HUES6 (cell line): ENCODE results near the gene COL27A1.

Experiments used
- H3K27ac ChIP-seq: 2 replicates; pipeline ENCODE4 v1.7.0; 2013; ENCODE audit warnings: low read depth, mild to moderate bottlenecking, low read length, inconsistent platforms
- H3K27me3 ChIP-seq: 2 replicates; pipeline ENCODE4 v1.6.1; 2013; ENCODE audit warnings: low read length; ENCODE audit not compliant: control insufficient read depth, insufficient read depth
- H3K36me3 ChIP-seq: 2 replicates; pipeline ENCODE4 v1.6.1; 2013; ENCODE audit warnings: low read length; ENCODE audit not compliant: control insufficient read depth, insufficient read depth
- H3K4me1 ChIP-seq: 2 replicates; pipeline ENCODE4 v1.6.1; 2013; ENCODE audit warnings: low read length; ENCODE audit not compliant: control insufficient read depth, insufficient read depth
- H3K4me3 ChIP-seq: 2 replicates; pipeline ENCODE4 v1.5.1; 2013; ENCODE audit warnings: low read depth, low read length
- H3K9ac ChIP-seq: one replicate; pipeline ENCODE4 v1.6.1; 2013; ENCODE audit warnings: mild to moderate bottlenecking, low read length
- H3K9me3 ChIP-seq: 2 replicates; pipeline ENCODE4 v1.6.1; 2013; ENCODE audit warnings: low read depth, low read length; ENCODE audit not compliant: control insufficient read depth, insufficient read depth

The COL27A1 gene

GRCh38 chr9:114153761-114154599, 1.4 kb upstream of the COL27A1 start:
- peaks cover 24% of the 10 kb centered on the region for H3K4me1 ChIP-seq
- H3K27ac ChIP-seq: no peak overlapping the region
- peak overlapping the region; percentile 65 for H3K4me3 ChIP-seq
- no peaks in the 10 kb centered on the region for H3K36me3 ChIP-seq
- H3K9ac ChIP-seq: peak overlapping the region; percentile 0
- H3K27me3 ChIP-seq: peaks cover 48% of the 10 kb centered on the region
- no peaks in the 10 kb centered on the region for H3K9me3 ChIP-seq

- H3K27me3 ChIP-seq: peaks cover 48% of the 10 kb centered on the region
- H3K9me3 ChIP-seq: no peaks in the 10 kb centered on the region
- no peak overlapping the region for H3K27ac ChIP-seq
- peak overlapping the region; percentile 0 for H3K9ac ChIP-seq
- H3K4me3 ChIP-seq: peak overlapping the region; percentile 65
- peaks cover 24% of the 10 kb centered on the region for H3K4me1 ChIP-seq
- H3K36me3 ChIP-seq: no peaks in the 10 kb centered on the region
Observed at GRCh38 chr9:114154600-114155102, 686 bp upstream of the COL27A1 start.

GRCh38 chr9:114155995-114156656, 789 bp downstream of the COL27A1 start:
- Histone ChIP-seq H3K9me3 (no peaks in the 10 kb centered on the region), H3K4me3 (peak overlapping the region; percentile 65), H3K4me1 (peaks cover 24% of the 10 kb centered on the region), H3K36me3 (no peaks in the 10 kb centered on the region), H3K27ac (no peak overlapping the region), H3K27me3 (peaks cover 48% of the 10 kb centered on the region), H3K9ac (peak overlapping the region; percentile 62)

- Histone ChIP-seq H3K27ac (no peak overlapping the region), H3K9me3 (no peaks in the 10 kb centered on the region), H3K27me3 (peaks cover 41% of the 10 kb centered on the region)
Observed at GRCh38 chr9:114156657-114157421, 1.5 kb downstream of the COL27A1 start.

GRCh38 chr9:114157516-114158176, 2.3 kb downstream of the COL27A1 start:
- no peak overlapping the region for H3K27ac ChIP-seq
- no peaks in the 10 kb centered on the region for H3K36me3 ChIP-seq
- peaks cover 34% of the 10 kb centered on the region for H3K27me3 ChIP-seq
- H3K9me3 ChIP-seq: no peaks in the 10 kb centered on the region
- no peak overlapping the region for H3K9ac ChIP-seq
- H3K4me3 ChIP-seq: no peak overlapping the region
- H3K4me1 ChIP-seq: peaks cover 24% of the 10 kb centered on the region

More at GRCh38 chr9:114156657-114157421, 1.5 kb downstream of the COL27A1 start:
- peaks cover 24% of the 10 kb centered on the region for H3K4me1 ChIP-seq
- H3K36me3 ChIP-seq: no peaks in the 10 kb centered on the region
- H3K9ac ChIP-seq: peak overlapping the region; percentile 62
- H3K4me3 ChIP-seq: peak overlapping the region; percentile 65

GRCh38 chr9:114158482-114159130, 3.3 kb downstream of the COL27A1 start:
- Histone ChIP-seq H3K9me3 (no peaks in the 10 kb centered on the region), H3K9ac (no peak overlapping the region), H3K4me1 (peaks cover 23% of the 10 kb centered on the region), H3K4me3 (no peak overlapping the region), H3K36me3 (no peaks in the 10 kb centered on the region), H3K27me3 (peaks cover 27% of the 10 kb centered on the region), H3K27ac (no peak overlapping the region)

- H3K4me1 ChIP-seq: peaks cover 21% of the 10 kb centered on the region
Observed at GRCh38 chr9:114159691-114160090, 4.4 kb downstream of the COL27A1 start.

GRCh38 chr9:114161513-114161912, 6.2 kb downstream of the COL27A1 start:
- Histone ChIP-seq H3K4me3 (no peak overlapping the region), H3K27ac (no peak overlapping the region), H3K4me1 (peaks cover 22% of the 10 kb centered on the region), H3K36me3 (no peaks in the 10 kb centered on the region; the same call in 1 of the 2 replicates), H3K9me3 (no peaks in the 10 kb centered on the region), H3K9ac (no peak overlapping the region), H3K27me3 (peaks cover 7% of the 10 kb centered on the region)

More at GRCh38 chr9:114159691-114160090, 4.4 kb downstream of the COL27A1 start:
- Histone ChIP-seq H3K4me3 (no peak overlapping the region), H3K9me3 (no peaks in the 10 kb centered on the region), H3K27ac (no peak overlapping the region), H3K27me3 (peaks cover 16% of the 10 kb centered on the region), H3K9ac (no peak overlapping the region), H3K36me3 (no peaks in the 10 kb centered on the region)

GRCh38 chr9:114163517-114163951, 8.2 kb downstream of the COL27A1 start:
- peaks cover 8% of the 10 kb centered on the region for H3K36me3 ChIP-seq
- H3K27ac ChIP-seq: no peak overlapping the region

More at GRCh38 chr9:114163517-114163951, 8.2 kb downstream of the COL27A1 start:
- no peaks in the 10 kb centered on the region for H3K27me3 ChIP-seq
- no peak overlapping the region for H3K9ac ChIP-seq
- peaks cover 15% of the 10 kb centered on the region for H3K4me1 ChIP-seq
- H3K9me3 ChIP-seq: no peaks in the 10 kb centered on the region
- no peak overlapping the region for H3K4me3 ChIP-seq
